GM21825 (cell line): Measurements from ENCODE around the gene TMEM44.
"Not testable (repeated sequence)": the region's sequence is repeated elsewhere in the genome, so short reads cannot be mapped to it uniquely, and the experiment has no call there.

ENCODE experiments used
- ATAC-seq: cut with Tn5 transposase; IDR thresholded peaks from one replicate; pipeline ENCODE4 v1.9.1; 2021; ENCODE audit warnings: mild to moderate bottlenecking, moderate library complexity; ENCODE audit not compliant: unreplicated experiment

Gene TMEM44

DNA sequence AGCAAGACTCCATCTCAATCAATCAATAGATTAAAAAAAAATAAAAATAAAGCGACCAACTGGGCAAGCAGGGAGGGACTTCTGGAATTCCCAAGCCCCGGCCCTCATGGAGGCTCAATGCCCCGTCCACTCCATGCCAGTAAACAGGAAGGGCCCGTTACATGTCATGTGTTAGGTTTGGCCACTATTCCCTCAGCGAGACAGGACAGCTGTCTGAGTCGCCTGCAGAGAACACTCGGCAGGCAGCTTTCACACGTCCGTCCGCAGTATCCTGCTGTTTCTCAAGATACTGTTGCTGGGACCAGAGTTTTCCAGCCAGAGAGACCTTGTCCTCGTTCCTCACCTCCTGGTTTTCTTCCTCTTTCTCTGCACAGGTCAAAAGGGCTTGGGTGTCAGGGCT lies 18.0 kb downstream of the TMEM44 start:
- no peak for ATAC-seq

DNA sequence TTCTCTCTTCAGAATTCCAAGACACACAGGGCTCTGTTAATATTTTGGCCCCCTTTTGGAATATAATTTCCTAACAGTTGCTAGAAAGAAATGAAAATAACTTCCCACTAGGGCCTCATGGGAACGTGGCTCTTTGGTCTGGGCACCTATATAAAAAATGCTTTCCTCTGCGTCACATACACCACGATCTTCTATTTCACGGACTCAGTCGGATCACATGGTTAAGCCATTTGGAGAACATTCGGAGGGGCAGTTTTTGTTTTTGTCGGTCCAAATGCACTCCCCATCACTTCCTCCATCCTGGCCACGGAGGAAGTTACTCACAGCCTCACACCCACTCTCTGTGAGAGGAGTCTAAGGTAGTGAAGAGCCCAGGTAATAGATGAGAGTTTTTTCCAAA lies 21.0 kb downstream of the TMEM44 start:
- ATAC-seq: no peak

DNA sequence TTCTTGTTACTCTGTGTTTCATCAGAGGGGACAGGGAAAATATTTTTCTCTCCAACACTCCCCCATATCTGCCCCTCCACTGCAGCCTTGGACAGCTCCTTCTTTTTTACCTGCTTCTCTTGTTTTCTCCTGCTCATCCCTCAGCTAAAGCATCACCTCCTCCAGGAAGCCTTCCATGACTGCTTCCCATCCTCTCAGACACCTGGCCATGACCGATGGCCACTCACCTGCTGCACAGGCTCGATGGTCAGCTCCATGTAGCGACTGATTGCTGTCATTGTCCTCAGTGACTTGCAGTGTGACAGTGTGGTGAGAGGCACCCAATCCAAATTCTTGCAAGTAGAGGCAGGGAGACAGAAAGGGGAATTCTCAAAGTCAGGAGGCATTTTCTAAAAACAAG lies 22.5 kb downstream of the TMEM44 start:
- ATAC-seq: no peak

DNA sequence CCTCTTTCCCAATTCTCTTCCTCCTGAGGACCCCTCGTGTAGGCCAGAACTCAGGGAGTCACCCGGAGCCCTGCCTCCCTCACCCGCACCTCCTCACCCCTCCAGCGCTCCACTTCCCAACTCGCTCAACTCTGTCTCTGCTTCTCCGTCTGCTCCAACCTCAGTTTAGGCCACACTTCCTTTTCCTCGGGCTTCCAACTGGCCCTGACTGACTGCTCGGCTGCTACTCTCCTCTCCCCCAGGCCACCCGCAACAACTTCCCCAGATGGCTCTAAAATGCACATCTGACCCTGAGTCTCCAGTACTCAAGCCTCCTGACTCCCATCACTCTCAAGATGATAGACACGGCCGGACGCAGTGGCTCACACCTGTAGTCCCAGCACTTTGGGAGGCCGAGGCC lies 23.6 kb downstream of the TMEM44 start:
- ATAC-seq: no peak

DNA sequence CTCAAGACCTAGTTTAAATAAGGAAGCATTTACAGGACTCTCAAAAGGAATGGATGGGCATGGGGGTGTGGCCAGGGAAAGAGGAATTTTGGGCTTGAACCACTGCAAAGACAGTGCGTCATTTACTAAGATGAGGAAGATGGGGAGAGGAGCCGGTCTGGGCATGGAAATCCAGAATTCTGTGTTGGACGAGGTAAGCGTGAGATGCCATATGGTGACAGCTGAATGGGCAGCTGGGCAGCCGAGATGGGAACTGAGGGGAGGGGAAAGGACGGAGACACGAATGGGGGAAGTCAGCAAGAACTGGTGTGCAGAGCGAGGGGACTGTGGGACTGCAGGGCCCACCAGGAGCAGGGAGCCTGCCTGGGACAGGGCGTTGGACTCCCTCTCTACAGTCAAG lies 24.2 kb downstream of the TMEM44 start:
- no peak for ATAC-seq

DNA sequence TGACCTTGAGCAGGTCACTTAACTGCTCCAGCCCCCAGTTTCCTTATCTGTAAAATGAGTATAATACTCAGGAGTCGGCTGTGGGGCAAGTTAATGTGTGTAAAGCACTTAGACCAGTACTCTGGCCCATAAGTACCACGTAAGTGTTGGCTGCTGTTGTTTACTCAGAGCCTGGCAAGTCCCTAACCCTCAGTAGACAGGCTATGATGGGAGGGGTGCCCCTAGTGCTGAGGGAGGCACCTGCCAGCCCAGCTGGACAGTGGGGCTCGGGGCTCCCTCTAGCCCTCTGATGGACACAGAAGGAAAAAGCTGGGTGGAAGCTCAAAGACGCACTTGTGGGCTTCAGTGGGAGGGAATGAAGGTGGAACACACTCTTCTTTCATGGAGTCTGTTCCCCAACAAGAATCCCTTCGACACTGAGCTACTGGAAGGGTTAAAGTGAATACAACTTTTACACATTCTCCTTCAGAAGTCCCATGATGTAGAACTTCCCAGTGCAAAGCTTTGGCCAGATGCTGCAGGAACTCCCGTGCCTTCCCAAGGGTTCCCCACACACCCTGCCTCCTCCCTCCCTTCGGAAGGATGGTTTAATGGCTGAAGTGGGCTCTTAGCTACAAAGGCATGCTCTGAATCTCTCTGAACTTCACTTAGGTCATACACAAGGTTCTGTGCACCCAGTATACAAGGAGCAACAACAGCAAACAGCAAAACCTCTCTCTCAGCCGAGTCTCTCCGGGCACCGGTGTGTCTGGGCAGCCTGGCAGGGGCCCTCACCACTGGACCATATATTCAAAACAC lies 25.4 kb downstream of the TMEM44 start:
- no peak for ATAC-seq

DNA sequence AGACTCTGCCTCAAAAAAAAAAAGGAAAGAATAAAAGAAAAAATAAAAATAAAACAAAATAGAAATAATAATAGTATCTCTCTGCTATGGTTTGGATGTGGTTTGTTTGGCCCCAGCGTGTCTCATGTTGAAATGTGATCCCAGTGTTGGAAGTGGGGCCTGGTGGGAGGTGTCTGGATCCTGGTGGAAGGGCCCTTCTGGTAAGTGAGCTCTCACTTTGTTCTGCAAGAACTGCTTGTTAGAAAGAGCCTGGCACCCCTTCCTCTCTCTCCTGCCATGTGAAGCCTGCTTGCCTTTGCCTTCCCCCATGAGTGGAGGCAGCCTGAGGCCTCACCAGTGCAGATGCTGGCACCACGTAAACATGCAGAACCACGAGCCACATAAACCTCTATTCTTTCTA lies 26.3 kb downstream of the TMEM44 start:
- no peak for ATAC-seq

DNA sequence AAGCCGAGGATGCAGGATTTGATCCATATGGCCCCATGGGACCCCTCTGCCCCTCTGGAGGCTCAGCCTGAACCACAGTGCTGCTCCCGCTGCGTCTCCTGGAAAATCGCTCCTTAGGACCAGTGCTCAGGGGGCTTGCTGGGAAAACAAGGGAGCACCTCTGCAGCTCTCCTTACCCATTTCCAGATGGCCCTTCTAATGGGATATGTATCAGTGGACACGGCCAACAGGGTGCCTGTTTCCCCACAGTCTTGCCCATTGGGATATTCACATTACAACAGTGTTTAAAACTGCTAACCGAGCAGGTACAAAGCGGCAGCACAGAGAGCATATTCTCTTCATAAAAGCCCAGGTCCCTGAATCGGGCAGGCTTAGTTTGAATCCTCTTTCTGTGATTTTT lies 27.1 kb downstream of the TMEM44 start:
- no peak for ATAC-seq

DNA sequence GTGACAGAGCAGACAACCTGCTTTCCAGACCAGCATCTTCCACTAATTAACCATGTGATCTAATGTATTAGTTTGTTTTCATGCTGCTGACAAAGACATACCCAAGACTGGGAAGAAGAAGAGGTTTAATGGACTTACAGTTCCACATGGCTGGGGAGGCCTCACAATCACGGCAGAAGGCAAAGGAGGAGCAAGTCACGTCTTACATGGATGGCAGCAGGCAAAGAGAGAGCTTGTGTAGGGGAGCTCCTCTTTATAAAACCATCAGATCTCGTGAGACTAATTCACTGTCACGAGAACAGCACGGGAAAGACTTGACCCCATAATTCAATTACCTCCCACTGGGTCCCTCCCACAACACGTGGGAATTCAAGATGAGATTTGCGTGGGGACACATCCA lies 27.9 kb downstream of the TMEM44 start:
- not testable (repeated sequence) for ATAC-seq

DNA sequence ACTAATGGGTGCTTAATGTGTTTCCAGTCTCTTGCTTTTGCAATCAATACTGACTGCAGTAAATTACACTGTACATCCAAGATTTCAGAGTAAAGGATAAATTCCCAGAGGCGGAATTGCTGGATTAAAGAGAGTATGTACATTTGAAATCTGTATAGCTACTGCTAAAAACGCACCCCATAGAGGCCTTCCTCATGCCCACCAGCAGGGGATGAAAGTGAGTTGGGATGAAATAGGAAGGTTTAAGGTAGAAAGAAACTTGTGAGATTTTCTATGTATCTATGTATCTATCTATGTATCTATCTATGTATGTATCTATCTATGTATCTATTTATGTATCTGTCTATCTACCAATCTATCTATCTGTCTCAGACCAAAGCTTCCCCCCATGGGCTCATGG lies 28.4 kb downstream of the TMEM44 start:
- ATAC-seq: no peak

DNA sequence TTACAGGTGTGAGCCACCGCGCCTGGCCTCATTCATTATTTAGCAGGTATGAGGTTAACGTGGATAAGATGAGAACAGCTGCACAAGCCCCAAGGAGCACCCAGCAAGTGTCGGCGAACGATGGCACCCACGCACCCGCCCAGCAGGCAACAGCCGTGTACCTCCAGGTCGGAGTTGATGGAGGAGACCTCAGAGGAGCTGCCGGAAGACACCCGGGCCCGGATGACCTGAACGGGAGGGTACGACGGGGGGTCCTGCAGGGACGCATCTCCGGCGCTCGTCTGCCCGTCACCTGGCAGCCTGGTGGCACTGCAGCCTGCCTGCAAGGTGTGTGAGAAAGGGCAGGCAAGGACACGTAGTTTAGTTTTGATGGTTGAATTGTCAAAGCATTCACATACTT lies 29.1 kb downstream of the TMEM44 start:
- no peak for ATAC-seq

DNA sequence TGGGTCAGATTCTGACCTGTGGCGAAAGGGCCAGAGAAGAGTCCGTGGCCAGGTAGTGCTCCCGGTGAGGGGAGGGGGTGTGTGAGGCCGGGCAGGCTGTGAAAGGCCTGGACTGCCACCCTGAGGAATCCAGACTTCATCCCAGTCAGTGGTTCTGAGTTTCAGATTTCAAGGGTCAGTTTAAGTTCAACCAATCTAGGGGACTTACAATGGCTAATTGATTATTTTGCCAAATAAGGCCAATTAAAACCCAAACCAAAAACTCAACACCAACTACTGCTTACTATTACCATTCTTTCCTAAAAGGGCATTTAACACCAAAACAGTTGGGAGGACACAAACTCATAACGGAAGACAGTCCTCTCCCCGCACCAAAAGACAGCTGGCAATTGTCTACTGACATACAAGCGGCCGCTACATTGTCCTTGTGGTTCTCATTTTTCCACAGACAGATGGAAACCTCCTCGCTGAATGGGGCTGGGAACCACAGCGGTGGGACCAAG lies 30.5 kb downstream of the TMEM44 start:
- no peak for ATAC-seq

DNA sequence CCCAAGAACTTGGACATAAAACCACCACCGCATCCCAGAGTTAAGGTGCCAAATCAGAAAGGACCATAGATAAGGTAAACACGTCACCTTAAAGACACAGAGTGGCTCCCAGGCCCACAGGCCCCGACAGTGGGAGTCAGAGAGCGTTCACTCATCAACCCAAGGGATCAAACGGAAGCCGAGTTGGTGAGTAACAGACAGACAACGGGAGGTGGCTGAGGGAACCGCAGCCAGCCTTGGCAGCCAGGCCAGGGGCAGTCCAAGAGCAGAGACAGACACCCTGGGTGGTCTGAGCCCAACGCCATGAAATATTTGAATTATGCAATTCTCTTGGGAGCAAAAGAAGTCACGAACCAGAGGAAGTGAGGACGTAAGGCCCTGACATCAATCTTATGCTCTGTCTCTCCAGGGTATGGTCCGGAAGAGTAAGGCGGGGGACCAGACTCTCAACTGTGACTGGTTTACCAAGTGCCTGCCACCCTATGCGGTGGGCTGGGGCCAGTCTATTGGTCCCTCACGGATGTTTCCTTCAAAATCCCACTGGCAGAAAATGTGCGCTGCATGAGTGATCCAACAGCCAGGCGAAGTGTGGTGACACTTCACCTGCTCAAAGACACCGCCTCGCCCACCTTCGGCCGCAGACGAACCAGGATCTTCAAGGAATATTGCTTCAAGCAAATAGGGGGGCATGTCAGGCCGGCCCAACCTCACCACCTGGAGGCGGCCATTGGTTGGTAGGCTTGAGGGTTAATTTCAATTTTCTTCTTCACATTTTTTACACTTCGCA lies 34.3 kb downstream of the TMEM44 start:
- no peak for ATAC-seq

DNA sequence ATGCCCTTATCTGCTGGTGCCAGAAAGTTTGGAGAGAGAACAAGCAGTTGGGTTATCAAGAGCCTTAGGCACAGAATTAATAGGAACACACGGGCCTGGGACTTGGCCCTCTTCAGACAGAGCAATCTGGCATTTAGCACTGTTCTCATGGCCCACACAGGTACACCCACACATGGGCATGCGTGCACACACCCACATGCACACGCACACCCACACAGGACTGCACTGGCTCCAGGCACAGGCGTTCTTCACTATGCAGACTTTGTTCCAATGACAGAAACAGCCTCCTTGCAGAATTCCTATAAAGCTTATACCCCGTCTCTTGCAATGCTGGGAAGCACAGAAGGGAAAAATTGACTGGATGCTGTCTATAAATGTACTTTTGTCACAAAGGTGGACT lies 36.3 kb downstream of the TMEM44 start:
- no peak for ATAC-seq

DNA sequence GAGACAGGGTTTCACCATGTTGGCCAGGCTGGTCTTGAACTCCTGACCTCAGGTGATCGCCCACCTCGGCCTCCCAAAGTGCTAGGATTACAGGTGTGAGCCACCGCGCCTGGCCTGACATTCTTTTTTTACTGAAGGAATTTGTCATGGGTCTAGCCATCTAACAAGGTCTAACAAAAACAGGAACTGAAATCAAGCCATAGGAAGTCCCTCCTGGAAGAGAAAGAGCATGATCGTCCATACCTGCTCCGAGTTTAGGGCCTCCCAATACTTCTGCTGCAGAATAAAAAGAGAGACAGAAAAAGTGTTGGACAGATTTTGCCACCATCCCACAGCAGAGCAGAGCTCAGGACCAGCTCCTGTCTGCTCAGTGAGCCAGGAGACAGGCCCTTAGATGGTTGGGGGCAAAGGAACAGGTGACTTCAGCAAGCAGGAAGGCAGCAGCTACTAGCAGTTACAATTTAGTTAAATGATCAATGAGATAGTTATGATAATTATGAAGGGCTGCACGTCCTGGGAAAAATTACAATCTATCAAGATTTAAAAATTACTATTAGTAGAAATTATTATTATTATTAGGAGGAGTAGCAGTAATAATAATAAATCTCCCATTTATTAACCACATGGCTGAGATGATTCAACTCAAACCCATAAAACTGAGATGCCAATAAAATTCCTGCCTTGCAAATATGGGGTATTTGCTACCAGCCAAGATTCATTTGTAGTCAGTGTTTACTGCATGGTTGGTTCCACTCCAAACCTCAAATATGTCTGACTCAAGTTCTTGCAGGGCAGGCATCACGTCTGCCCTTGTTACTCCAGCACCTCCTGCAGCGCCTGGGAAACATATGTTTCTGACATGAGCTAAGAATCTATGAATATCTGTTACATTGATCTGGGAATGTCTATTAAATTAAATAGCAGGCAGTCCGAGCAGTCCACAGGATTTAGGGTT lies 40.1 kb downstream of the TMEM44 start:
- no peak for ATAC-seq

DNA sequence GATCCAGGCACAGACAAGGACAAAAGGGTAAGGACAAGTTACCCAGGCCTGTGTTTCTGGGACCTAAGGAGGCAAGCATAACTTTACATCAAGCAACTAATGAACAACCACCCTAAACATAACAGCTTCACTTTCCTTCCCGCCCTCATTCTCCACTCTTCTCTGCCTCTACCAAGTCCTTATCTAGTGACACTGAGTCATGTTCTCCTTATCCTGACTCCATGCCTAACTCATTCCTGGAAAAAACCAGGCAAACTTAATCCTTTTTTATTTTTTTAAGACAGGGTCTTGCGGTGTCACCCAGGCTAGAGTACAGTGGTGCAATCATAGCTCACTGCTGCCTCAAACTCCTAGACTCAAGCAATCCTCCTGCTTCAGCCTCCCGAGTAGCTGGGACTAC lies 44.5 kb downstream of the TMEM44 start:
- ATAC-seq: no peak

DNA sequence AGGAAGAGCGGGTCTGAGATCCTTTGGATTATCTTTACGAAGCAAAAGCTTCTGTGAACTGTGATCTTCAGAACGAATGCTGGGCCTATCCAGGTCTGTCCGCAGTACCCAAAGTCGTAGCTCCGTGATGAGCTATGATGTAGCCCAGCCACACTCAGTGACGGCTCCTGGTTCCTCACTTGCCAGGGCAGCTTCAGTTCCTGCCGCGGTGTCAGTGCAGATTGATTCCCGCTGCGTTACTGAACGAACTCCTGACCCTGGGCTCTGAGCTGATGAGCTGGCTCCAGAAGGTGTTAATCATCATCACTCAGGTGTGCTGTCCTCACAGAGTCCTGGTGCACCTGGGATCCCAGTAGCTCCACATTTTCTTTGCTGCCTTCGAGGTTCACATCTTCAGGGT lies 45.0 kb downstream of the TMEM44 start:
- no peak for ATAC-seq

DNA sequence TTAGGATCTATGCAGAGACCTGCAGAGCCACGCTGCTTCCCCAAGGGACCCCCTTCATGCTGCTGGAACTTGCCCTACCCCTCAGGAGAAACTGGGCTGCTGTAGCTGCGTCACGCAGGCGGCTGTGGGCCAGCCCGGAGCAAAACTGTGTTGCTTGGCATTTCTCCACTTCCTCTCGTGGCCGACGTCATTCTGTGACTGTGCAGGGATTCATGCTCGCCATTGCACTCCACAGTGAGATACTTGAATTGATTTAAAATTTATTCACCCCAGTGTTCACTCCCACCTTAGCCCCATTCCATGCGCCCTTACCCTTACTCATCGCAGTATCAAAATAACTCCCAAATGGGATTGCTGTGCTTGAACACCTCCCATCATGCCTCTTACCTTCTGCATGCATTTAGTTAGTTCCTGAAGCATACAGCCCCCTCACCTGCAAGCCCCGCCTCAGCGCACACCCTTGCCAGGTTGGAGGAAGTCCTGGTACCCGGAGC lies 45.7 kb downstream of the TMEM44 start:
- ATAC-seq: no peak

DNA sequence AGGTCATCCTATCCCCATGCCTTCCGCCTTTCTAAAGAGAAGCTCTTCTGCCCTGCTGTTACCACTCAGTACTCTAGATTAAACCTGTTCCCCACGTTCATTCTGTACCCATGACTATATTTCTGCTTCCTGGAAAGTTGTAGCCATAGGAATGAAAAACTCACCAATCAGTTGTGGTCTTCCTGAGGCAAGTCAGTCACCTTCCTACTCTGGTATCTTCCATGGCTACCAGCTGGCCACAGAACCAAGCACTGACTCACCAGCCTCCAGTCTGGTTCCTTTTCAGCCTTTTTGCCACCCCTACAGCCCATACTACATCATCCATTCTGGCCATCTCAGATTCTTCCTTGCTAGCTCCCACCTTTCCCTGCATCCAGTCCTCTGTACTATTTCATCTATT lies 46.4 kb downstream of the TMEM44 start:
- ATAC-seq: no peak

DNA sequence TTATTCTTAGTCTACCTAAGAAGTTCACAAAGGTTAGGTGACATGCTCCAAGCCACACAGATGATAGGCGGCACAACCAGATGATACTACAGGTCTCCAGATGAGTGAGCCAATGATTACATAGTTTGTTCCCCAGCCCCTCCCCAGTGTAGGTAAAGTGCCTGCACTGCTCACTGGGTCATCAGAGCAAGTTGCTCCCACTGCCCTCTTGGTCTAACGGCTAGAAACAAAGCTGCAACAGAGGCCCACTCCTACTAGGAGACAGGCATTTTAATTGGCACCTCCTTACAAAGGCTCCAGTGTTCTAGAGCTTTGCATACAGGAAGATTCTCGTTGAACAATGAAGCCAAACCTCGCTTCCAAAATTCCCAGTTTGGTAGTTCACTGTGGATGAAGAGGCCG lies 47.3 kb downstream of the TMEM44 start:
- no peak for ATAC-seq

DNA sequence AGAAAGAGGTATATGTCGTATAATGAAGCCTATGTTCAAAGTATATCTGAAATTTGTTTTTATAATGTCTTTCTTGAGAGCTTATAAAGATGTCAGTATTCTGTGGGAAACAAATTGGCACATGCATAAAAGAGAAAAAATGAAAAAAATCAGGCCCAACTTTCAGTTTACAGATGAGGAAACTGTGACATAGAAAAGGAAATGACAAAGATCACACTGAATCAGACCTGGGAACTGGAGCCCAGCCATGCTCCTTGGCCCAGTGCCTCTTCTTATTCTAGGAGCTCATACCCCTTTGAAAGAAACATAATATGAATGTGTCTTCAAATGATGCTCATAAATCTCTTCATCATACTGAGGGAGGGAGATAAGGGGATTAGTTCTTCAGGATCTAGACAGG lies 48.4 kb downstream of the TMEM44 start:
- ATAC-seq: no peak
